HEK293T (cell line): ENCODE results near the gene TUBB1.

Source experiments
- ARNT ChIP-seq: fragments of 450-650 bp; IDR thresholded peaks from 2 replicates; pipeline ENCODE4 v1.6.1; 2017; ENCODE audit warnings: mild to moderate bottlenecking
- BHLHE40 ChIP-seq: fragments of 450-650 bp; IDR thresholded peaks from 2 replicates; pipeline ENCODE4 v1.6.1; 2016; ENCODE audit warnings: mild to moderate bottlenecking, moderate library complexity, borderline replicate concordance
- ELF4 ChIP-seq: fragments of 450-650 bp; IDR thresholded peaks from 2 replicates; pipeline ENCODE4 v1.6.1; 2017; ENCODE audit warnings: antibody characterized with exemption
- FOXA1 ChIP-seq: fragments of 450-650 bp; IDR thresholded peaks from 2 replicates; pipeline ENCODE4 v1.6.1; 2016; ENCODE audit warnings: mild to moderate bottlenecking
- FOXK2 ChIP-seq: fragments of 450-650 bp; IDR thresholded peaks from 2 replicates; pipeline ENCODE4 v1.6.1; 2016; ENCODE audit warnings: mild to moderate bottlenecking
- FOXM1 ChIP-seq: fragments of 450-650 bp; IDR thresholded peaks from 2 replicates; pipeline ENCODE4 v1.6.1; 2017; ENCODE audit warnings: mild to moderate bottlenecking, borderline replicate concordance
- HDGF ChIP-seq: fragments of 450-650 bp; IDR thresholded peaks from 2 replicates; pipeline ENCODE4 v1.6.1; 2017; ENCODE audit warnings: antibody characterized with exemption, borderline replicate concordance
- L3MBTL2 ChIP-seq: fragments of 450-650 bp; conservative IDR thresholded peaks from 2 replicates; pipeline ENCODE4 v1.6.1; 2016; ENCODE audit warnings: mild to moderate bottlenecking
- NFRKB ChIP-seq: fragments of 450-650 bp; IDR thresholded peaks from 2 replicates; pipeline ENCODE4 v1.6.1; 2016; ENCODE audit warnings: mild to moderate bottlenecking, moderate library complexity
- PKNOX1 ChIP-seq: fragments of 450-650 bp; IDR thresholded peaks from 2 replicates; pipeline ENCODE4 v1.6.1; 2016
- SP1 ChIP-seq: fragments of 450-650 bp; IDR thresholded peaks from 2 replicates; pipeline ENCODE4 v1.6.1; 2017
- SUZ12 ChIP-seq: fragments of 450-650 bp; IDR thresholded peaks from 2 replicates; pipeline ENCODE4 v1.6.1; 2016; ENCODE audit warnings: mild to moderate bottlenecking
- TARDBP ChIP-seq: fragments of 450-650 bp; IDR thresholded peaks from 2 replicates; pipeline ENCODE4 v1.6.1; 2016
- ZNF384 ChIP-seq: fragments of 450-650 bp; IDR thresholded peaks from 2 replicates; pipeline ENCODE4 v1.6.1; 2016

DNA sequence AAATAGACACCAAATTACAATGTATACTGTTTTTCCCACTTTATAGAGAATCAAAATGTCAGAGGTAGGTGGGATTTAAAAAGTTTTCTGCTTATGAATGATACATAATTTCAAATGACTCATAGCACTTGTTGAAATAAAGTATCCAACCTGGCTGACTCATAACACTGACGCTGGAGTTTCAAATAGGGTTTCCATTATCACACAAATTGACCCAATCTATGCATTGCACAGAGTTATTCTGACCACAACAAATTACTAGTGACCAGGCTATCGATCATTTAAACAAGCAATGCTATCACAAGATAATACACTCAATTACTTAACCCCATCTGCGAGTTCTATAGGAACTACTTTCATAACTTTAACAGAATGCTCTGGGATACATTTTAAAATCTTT lies 55.2 kb downstream of the TUBB1 start:
- no peak for TF ChIP-seq FOXM1
- no peak for TF ChIP-seq PKNOX1
- no peak for TF ChIP-seq TARDBP
- TF ChIP-seq HDGF, result no peak
- TF ChIP-seq ARNT, result no peak
- no peak for TF ChIP-seq L3MBTL2
- TF ChIP-seq FOXK2, result no peak
- no peak for TF ChIP-seq FOXA1
- TF ChIP-seq SP1, result no peak
- no peak for TF ChIP-seq ZNF384
- no peak for TF ChIP-seq NFRKB
- TF ChIP-seq ELF4, result no peak
- TF ChIP-seq SUZ12, result no peak
- TF ChIP-seq BHLHE40, result no peak
